GM19397 (cell line): Measurements from ENCODE around the gene B3GAT1.
A peak's percentile ranks its signal among the peaks of the same experiment; 100 is the strongest.

Experiments
- ATAC-seq: cut with Tn5 transposase; IDR thresholded peaks from one replicate; pipeline ENCODE4 v1.9.1; 2021; ENCODE audit warnings: mild to moderate bottlenecking, moderate library complexity; ENCODE audit not compliant: unreplicated experiment

Gene B3GAT1

DNA sequence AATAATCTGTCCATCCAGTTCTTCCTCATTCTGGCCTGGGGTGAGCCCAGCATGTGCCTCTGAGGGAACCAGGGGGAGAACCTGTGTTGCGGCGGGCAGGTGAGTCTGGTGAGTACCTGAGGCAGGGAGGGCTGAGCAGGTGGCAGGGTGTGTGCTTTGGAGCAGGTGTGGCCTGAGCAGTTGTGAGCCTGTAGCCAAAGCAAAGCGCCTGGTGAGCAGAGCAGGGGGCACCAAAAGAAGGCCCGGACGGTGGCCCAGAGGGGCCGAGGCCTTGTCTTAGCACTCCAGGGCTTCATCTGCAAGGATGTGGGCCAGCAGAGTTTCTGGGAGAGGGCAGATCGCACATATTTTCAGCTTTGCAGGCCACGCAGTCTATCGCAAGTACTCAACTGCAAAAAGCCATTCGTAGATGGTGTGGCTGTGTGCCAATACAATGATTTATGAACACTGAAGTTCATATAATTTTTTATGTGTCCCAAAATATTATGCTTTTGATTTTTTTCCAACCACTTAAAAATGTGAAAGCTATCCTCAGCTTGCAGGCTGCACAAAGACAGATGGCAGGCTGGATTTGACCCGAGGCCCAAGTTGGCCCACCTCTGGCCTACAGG lies 71.6 kb downstream of the B3GAT1 start:
- no peak for ATAC-seq

DNA sequence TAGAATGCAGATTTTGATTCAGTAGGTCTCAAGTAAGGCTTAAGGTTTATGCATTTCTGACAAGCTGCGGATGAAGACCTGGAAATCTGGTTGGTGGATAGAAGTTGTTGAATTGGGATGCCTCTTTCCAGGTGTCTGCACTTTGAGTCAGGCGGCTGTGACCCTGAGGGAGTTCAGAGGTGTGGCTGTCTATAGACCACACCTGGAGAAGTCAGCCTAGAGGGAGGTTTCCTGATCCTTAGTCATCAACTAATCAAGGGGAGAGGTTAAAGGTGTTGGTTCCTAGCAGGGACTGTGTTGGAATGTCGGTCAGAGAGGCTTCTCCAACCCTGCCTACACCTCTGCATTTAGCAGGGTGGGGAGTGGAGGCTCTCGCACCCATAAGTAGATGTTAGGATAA lies 72.3 kb downstream of the B3GAT1 start:
- ATAC-seq, result no peak

DNA sequence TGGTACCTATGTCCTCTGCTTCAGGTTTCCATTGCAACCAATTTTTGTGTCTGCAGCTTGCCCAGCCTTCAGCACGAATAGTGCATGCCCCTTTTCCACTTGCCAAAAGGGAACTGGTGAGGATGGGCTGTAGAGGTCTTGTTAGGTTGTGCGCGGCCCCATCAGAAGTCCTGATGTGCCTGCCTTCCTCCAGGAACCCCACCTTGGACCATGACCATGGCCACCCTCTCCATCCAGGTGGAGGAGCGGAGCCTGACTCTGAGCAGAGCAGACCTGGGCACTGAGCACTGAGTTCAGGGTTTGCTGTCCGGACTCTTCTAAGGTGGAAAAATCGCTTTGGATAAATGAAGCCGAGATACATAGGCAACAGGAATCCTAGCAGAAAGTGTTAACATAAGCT lies 73.4 kb downstream of the B3GAT1 start:
- ATAC-seq, result no peak

DNA sequence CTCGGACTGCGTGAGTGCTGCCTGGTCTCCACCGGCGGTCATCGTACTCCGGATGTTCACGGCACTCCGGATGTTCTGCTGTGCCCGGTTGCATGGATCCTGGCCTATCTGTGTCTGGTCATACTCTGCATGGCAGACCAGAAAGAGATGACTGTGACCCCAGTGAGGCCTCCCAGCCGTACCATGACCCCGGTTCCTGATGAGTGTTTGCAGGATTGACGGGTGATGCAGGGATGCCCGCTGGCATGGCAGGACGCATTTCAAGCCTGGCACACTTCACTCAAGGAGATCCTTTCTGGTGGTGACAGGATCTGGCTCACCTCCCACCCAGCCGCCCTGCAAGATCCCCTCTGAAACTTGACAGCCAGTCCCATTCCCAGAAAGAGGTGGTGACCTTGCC lies 74.0 kb downstream of the B3GAT1 start:
- ATAC-seq, result no peak

DNA sequence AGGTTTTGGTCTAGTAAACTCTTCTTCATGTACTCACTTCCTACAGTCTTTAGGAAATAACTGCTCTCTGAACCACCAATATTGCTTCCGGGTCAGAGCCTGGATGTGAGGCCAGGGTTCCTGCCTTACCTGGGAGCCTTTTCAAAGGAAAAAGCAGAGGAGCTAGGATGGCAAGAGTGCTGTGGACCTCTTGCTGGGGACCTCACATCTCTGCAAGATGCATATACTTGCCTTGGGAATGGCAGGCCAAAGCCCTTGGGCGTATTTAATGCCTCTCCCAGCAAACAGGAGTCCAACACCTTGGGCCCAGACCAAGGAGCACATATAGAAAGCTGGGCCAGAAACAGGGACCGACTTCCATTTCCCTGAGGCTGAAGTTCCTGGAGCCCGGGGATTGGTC lies 75.0 kb downstream of the B3GAT1 start:
- ATAC-seq, result no peak

DNA sequence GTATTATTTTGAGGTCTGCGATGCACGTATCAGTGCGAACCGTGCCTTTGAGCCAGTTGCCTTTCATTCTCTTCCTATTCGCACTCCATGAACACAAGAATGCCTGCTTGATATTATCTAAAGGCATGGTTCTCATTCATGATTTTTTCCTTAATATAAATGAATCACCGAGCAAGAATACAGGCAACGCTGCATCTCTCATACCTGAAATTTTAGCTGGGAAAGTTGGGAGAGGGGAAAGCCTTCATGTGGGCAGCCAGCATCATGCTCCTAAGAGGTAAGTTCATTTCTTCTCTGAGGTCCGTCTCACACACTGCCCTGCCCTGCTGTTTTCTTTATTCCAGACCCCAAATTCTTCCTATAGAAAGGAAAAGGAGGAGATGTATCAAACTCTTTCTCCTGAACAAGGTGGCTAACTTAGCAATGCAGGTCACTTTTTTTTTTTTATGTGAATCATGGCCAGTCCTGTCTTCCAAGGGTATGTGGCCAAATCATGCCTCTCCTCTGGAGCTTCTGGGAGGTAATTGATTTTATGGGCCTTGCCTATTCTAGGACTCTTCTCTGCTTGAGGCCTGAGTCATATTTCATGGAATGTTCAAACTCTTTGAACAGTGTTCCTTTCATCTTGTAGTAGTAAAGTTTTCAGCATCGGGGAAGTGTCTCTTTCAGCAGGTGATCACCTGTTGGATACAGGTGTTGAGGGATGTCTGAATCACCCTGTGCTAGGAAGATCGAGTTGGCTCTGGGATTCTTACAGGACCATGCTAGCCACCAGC lies 77.1 kb downstream of the B3GAT1 start:
- no peak for ATAC-seq

DNA sequence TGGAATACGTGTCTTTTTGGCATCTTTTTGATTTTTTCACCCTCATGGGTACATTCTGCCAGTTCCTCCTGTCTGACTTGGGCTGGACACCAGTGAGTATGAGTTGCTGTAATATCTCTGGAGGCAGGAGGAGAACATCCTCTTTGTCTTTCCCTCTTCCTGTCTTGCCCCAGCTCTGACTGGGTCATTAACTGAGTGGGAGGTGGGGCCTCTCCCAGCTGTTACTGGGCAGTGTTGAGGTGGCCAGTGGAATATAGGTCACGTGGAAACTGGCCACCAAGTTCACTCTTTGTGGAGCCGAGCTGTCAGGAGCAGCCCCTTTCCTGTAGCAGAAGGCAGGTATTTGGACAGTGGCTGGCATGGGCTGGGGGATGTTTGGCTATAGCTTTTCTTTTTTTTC lies 78.1 kb downstream of the B3GAT1 start:
- ATAC-seq, result no peak

DNA sequence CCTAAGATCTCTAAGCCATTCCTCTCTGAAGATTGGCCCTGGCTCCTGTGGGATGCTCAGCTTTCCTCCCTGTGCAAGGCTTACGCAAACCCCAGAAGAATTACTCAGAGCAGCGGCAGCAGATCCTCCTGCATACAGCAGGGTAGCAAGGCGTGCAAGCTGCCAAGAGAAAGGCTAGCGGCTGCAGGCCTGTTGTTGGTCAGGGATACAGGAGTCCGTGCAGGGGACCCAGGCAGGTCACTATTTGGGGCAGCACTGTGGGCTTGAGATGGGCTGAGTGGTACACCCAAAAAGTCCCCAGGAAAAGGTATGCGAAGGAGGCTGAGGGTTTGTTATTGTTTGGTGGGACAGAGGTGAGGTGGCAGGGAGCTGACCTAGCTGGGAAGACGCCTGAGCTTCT lies 78.7 kb downstream of the B3GAT1 start:
- no peak for ATAC-seq

DNA sequence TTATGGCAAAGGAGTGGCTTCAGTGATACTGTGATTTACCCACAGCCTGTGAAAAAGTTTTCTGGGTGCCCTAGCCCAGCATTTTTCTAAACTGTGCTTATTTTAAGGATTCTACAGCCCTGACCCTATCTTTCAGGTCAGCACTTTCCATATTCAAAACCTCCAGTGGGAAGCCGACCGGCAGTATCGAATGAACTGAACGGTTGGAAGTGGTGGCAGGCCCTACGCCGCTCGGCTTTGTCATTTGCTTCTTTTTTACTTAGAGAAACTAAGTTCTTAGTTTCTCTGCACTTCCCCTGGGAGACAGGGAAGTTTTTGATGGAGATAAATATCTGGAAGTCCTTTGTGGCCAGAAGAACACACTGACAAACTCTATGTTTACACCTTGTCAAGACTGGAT lies 79.3 kb downstream of the B3GAT1 start:
- ATAC-seq, result no peak

DNA sequence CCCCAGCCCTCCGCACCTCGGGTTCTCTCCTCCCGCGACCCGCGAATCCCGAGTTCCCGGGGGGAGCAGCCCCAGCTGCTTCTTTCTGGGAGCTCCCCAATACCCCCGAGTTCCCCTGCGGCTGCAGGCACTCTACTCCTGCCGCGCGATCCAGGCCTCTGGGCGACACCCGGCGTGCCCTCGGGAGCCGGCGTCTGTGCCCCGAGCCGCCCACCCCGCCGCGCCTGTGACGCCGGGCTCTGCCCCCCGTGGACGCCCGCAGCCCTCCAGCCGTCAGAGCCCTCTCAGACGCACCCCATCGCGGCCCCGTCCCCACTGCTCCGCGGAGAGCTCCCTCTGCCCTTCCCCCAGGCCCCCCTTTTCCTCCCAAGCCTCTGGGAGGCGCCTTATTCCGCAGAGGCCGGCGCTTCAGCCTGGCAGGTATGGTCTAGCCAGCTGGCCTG lies 79.8 kb downstream of the B3GAT1 start:
- ATAC-seq, result peak; percentile 8

DNA sequence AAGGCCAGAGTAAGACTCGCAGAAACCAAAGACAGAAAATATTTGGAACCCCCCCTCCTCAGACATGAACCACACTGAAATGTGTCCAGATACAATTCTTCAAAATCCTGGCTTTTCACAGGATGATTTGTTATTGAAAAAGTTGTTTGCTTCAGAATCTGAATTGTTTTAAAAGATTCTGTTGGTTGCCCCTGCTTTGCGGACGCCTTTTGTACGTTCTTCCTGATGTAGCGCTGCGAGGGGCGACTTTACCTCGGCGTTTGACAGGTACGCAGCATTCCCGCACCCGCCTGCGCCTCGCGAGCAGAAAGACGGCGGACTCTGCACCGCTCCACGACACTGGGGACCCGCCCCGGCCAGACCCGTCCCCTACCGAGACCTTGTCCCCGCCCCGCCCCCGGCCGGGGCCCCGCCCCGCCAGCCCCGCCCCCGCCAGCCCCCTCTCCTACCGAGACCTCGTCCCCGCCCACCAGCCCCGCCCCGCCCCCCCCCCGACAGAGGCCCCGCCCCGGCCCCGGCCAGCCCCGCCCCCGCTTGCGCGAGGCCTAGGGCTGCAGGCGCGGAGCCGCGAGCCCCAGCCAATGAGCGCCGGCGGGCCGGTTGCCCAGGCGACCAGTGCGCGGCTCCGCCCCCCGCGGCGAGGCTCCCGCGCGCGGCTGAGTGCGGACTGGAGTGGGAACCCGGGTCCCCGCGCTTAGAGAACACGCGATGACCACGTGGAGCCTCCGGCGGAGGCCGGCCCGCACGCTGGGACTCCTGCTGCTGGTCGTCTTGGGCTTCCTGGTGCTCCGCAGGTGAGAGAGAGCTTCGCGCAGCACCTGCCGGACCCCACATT lies 80.5 kb downstream of the B3GAT1 start, which contains the start of gene GLB1L2:
TSS of gene GLB1L2 (plus strand) at position 635 of the 835 bp plus-strand sequence. CDS start at position 709, 74 bp downstream.
- peak; percentile 76 for ATAC-seq

DNA sequence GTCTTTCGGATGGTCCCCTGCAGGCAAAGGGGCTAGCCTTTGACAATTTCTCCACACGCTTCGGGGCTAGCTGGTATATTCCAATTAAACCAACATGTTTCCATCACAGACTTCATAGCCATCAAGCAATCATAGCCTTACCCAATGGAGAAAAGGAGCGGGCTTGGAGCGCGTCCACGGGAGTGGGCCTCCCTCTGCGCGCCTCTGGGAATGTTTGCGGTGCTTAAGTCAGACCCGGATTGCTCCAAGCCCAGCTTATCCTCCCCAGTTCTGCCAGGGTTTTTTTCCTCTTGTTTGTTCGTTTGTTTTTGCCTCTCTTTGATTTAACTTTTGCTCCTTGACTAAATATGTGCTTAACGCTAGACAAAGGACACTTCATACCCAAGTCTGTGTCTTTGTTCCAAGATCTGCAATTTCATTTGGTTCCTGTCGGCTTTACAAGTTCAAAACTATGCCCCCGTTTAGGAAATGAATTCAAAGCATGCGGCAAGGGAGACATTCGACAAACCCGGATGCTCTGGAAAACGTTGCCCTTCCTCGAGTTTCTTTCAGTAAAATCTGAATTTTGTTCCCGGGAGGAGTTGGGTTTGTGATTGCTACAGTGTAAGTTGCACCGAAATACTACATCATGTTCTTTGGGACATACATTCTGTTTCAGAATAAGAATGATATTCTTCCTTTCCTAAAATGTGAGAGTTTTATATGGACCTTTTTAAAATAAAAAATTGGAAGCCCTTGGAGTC lies 81.3 kb downstream of the B3GAT1 start:
- ATAC-seq, result no peak
